ENCODE data around the gene IL17RE. TPM values are rescaled to one million over a fixed set of nuclear protein-coding genes. Genes with fewer than 3 reads are reported as not detected.
"Not testable (repeated sequence)": the region's sequence is repeated elsewhere in the genome, so short reads cannot be mapped to it uniquely, and the experiment has no call there.

IL17RE gene
- total and polyA plus RNA-seq, 2 donors: 3.6 to 5.9 TPM

GRCh38 chr3:9934993-9935392, 32.3 kb downstream of the IL17RE start:
- Histone ChIP-seq H3K27me3 (ENCODE audit: control insufficient read depth in 2 of 2, insufficient read depth in 1 of 2, low read length in 1 of 2) (no peaks in the 10 kb centered on the region), H3K4me1 (ENCODE audit: control insufficient read depth in 2 of 2, insufficient read depth in 2 of 2, low read length in 2 of 2) (peaks cover 11 to 28% of the 10 kb centered on the region in 2 donors), H3K9me3 (ENCODE audit: control insufficient read depth in 2 of 2, insufficient read depth in 1 of 2, low read length in 1 of 2) (no peaks in the 10 kb centered on the region), H3K4me3 (ENCODE audit: low read length in 2 of 2) (no peak overlapping the region), H3K27ac (ENCODE audit: low read depth in 1 of 2, low read length in 1 of 2) (no peak overlapping the region), H3K36me3 (ENCODE audit: control insufficient read depth in 2 of 2, insufficient read depth in 2 of 2, low read length in 1 of 2) (peaks cover 7 to 25% of the 10 kb centered on the region in 2 donors)
- WGBS: 87% methylated on average over 4 of the region's 4 CpGs
- DNase-seq (ENCODE audit: low read depth in 6 of 9, low spot score in 9 of 9): no peak

GRCh38 chr3:9935966-9936510, 33.4 kb downstream of the IL17RE start:
- H3K4me1 ChIP-seq (ENCODE audit: control insufficient read depth in 2 of 2, insufficient read depth in 2 of 2, low read length in 2 of 2): peaks cover 11 to 28% of the 10 kb centered on the region in 2 donors
- 99% methylated on average over 5 of the region's 5 CpGs for WGBS

GRCh38 chr3:9937486-9938238, 35.0 kb downstream of the IL17RE start:
- H3K27ac ChIP-seq (ENCODE audit: low read depth in 1 of 2, low read length in 1 of 2): no peak overlapping the region
- H3K27me3 ChIP-seq (ENCODE audit: control insufficient read depth in 2 of 2, insufficient read depth in 1 of 2, low read length in 1 of 2): no peaks in the 10 kb centered on the region
- WGBS: 98% methylated on average over 13 of the region's 13 CpGs
- peaks cover 8 to 24% of the 10 kb centered on the region in 2 donors for H3K4me1 ChIP-seq (ENCODE audit: control insufficient read depth in 2 of 2, insufficient read depth in 2 of 2, low read length in 2 of 2)
- H3K4me3 ChIP-seq (ENCODE audit: low read length in 2 of 2): no peak overlapping the region
- H3K36me3 ChIP-seq (ENCODE audit: control insufficient read depth in 2 of 2, insufficient read depth in 2 of 2, low read length in 1 of 2): peaks cover 14 to 29% of the 10 kb centered on the region in 2 donors
- no peaks in the 10 kb centered on the region for H3K9me3 ChIP-seq (ENCODE audit: control insufficient read depth in 2 of 2, insufficient read depth in 1 of 2, low read length in 1 of 2)
- DNase-seq (ENCODE audit: low read depth in 6 of 9, low spot score in 9 of 9): no peak

More at GRCh38 chr3:9935966-9936510, 33.4 kb downstream of the IL17RE start:
- peaks cover 12 to 25% of the 10 kb centered on the region in 2 donors for H3K36me3 ChIP-seq (ENCODE audit: control insufficient read depth in 2 of 2, insufficient read depth in 2 of 2, low read length in 1 of 2)
- no peak overlapping the region for H3K4me3 ChIP-seq (ENCODE audit: low read length in 2 of 2)
- DNase-seq (ENCODE audit: low read depth in 6 of 9, low spot score in 9 of 9): no peak
- H3K27me3 ChIP-seq (ENCODE audit: control insufficient read depth in 2 of 2, insufficient read depth in 1 of 2, low read length in 1 of 2): no peaks in the 10 kb centered on the region
- H3K9me3 ChIP-seq (ENCODE audit: control insufficient read depth in 2 of 2, insufficient read depth in 1 of 2, low read length in 1 of 2): no peaks in the 10 kb centered on the region
- H3K27ac ChIP-seq (ENCODE audit: low read depth in 1 of 2, low read length in 1 of 2): no peak overlapping the region

GRCh38 chr3:9938966-9939365, 36.3 kb downstream of the IL17RE start:
- Histone ChIP-seq H3K36me3 (ENCODE audit: control insufficient read depth in 2 of 2, insufficient read depth in 2 of 2, low read length in 1 of 2) (peaks cover 24 to 40% of the 10 kb centered on the region in 2 donors), H3K4me3 (ENCODE audit: low read length in 2 of 2) (no peak overlapping the region), H3K27me3 (ENCODE audit: control insufficient read depth in 2 of 2, insufficient read depth in 1 of 2, low read length in 1 of 2) (no peaks in the 10 kb centered on the region), H3K4me1 (ENCODE audit: control insufficient read depth in 2 of 2, insufficient read depth in 2 of 2, low read length in 2 of 2) (peaks cover 8 to 15% of the 10 kb centered on the region in 2 donors), H3K27ac (ENCODE audit: low read depth in 1 of 2, low read length in 1 of 2) (no peak overlapping the region), H3K9me3 (ENCODE audit: control insufficient read depth in 2 of 2, insufficient read depth in 1 of 2, low read length in 1 of 2) (no peaks in the 10 kb centered on the region)
- 98% methylated on average over 2 of the region's 2 CpGs for WGBS
- DNase-seq (ENCODE audit: low read depth in 6 of 9, low spot score in 9 of 9): no peak

- H3K27me3 ChIP-seq (ENCODE audit: control insufficient read depth in 2 of 2, insufficient read depth in 1 of 2, low read length in 1 of 2); DNase-seq (ENCODE audit: low read depth in 6 of 9, low spot score in 9 of 9); H3K9me3 ChIP-seq (ENCODE audit: control insufficient read depth in 2 of 2, insufficient read depth in 1 of 2, low read length in 1 of 2); H3K4me3 ChIP-seq (ENCODE audit: low read length in 2 of 2); H3K27ac ChIP-seq (ENCODE audit: low read depth in 1 of 2, low read length in 1 of 2); H3K4me1 ChIP-seq (ENCODE audit: control insufficient read depth in 2 of 2, insufficient read depth in 2 of 2, low read length in 2 of 2): not testable (repeated sequence)
- 98% methylated on average over 29 of the region's 32 CpGs for WGBS
- peaks cover 29 to 41% of the 10 kb centered on the region in 2 donors for H3K36me3 ChIP-seq (ENCODE audit: control insufficient read depth in 2 of 2, insufficient read depth in 2 of 2, low read length in 1 of 2)
Observed at GRCh38 chr3:9939906-9940305, 37.3 kb downstream of the IL17RE start.

- peaks cover 29 to 35% of the 10 kb centered on the region in 2 donors for H3K36me3 ChIP-seq (ENCODE audit: control insufficient read depth in 2 of 2, insufficient read depth in 2 of 2, low read length in 1 of 2)
- no peak for DNase-seq (ENCODE audit: low read depth in 6 of 9, low spot score in 9 of 9)
- H3K4me3 ChIP-seq (ENCODE audit: low read length in 2 of 2): no peak overlapping the region
- no peak overlapping the region for H3K27ac ChIP-seq (ENCODE audit: low read depth in 1 of 2, low read length in 1 of 2)
- no peaks in the 10 kb centered on the region for H3K4me1 ChIP-seq (ENCODE audit: control insufficient read depth in 2 of 2, insufficient read depth in 2 of 2, low read length in 2 of 2)
- H3K27me3 ChIP-seq (ENCODE audit: control insufficient read depth in 2 of 2, insufficient read depth in 1 of 2, low read length in 1 of 2): no peaks in the 10 kb centered on the region
- 98% methylated on average over 10 of the region's 10 CpGs for WGBS
- H3K9me3 ChIP-seq (ENCODE audit: control insufficient read depth in 2 of 2, insufficient read depth in 1 of 2, low read length in 1 of 2): no peaks in the 10 kb centered on the region
Observed at GRCh38 chr3:9940746-9941145, 38.1 kb downstream of the IL17RE start.

- WGBS: 95% methylated on average over 4 of the region's 4 CpGs
- Histone ChIP-seq H3K4me1 (ENCODE audit: control insufficient read depth in 2 of 2, insufficient read depth in 2 of 2, low read length in 2 of 2) (peaks cover 0 to 9% of the 10 kb centered on the region in 2 donors), H3K27me3 (ENCODE audit: control insufficient read depth in 2 of 2, insufficient read depth in 1 of 2, low read length in 1 of 2) (no peaks in the 10 kb centered on the region), H3K4me3 (ENCODE audit: low read length in 2 of 2) (no peak overlapping the region), H3K27ac (ENCODE audit: low read depth in 1 of 2, low read length in 1 of 2) (no peak overlapping the region), H3K9me3 (ENCODE audit: control insufficient read depth in 2 of 2, insufficient read depth in 1 of 2, low read length in 1 of 2) (no peaks in the 10 kb centered on the region), H3K36me3 (ENCODE audit: control insufficient read depth in 2 of 2, insufficient read depth in 2 of 2, low read length in 1 of 2) (peaks cover 28 to 32% of the 10 kb centered on the region in 2 donors)
- DNase-seq (ENCODE audit: low read depth in 6 of 9, low spot score in 9 of 9): no peak
Observed at GRCh38 chr3:9942164-9942563, 39.5 kb downstream of the IL17RE start.

GRCh38 chr3:9942934-9943690, 40.5 kb downstream of the IL17RE start:
- Histone ChIP-seq H3K27me3 (ENCODE audit: control insufficient read depth in 2 of 2, insufficient read depth in 1 of 2, low read length in 1 of 2) (no peaks in the 10 kb centered on the region), H3K4me3 (ENCODE audit: low read length in 2 of 2) (no peak overlapping the region), H3K4me1 (ENCODE audit: control insufficient read depth in 2 of 2, insufficient read depth in 2 of 2, low read length in 2 of 2) (peaks cover 0 to 9% of the 10 kb centered on the region in 2 donors), H3K36me3 (ENCODE audit: control insufficient read depth in 2 of 2, insufficient read depth in 2 of 2, low read length in 1 of 2) (peaks cover 19 to 25% of the 10 kb centered on the region in 2 donors), H3K27ac (ENCODE audit: low read depth in 1 of 2, low read length in 1 of 2) (no peak overlapping the region), H3K9me3 (ENCODE audit: control insufficient read depth in 2 of 2, insufficient read depth in 1 of 2, low read length in 1 of 2) (no peaks in the 10 kb centered on the region)
- DNase-seq (ENCODE audit: low read depth in 6 of 9, low spot score in 9 of 9): no peak
- 98% methylated on average over 11 of the region's 11 CpGs for WGBS

- no peaks in the 10 kb centered on the region for H3K27me3 ChIP-seq (ENCODE audit: control insufficient read depth in 2 of 2, insufficient read depth in 1 of 2, low read length in 1 of 2)
- peaks cover 16 to 25% of the 10 kb centered on the region in 2 donors for H3K36me3 ChIP-seq (ENCODE audit: control insufficient read depth in 2 of 2, insufficient read depth in 2 of 2, low read length in 1 of 2)
- 96% methylated on average over 11 of the region's 11 CpGs for WGBS
Observed at GRCh38 chr3:9944271-9944670, 41.6 kb downstream of the IL17RE start.

More at GRCh38 chr3:9944271-9944670, 41.6 kb downstream of the IL17RE start:
- Histone ChIP-seq H3K4me3 (ENCODE audit: low read length in 2 of 2) (no peak overlapping the region), H3K4me1 (ENCODE audit: control insufficient read depth in 2 of 2, insufficient read depth in 2 of 2, low read length in 2 of 2) (peaks cover 0 to 9% of the 10 kb centered on the region in 2 donors), H3K27ac (ENCODE audit: low read depth in 1 of 2, low read length in 1 of 2) (no peak overlapping the region), H3K9me3 (ENCODE audit: control insufficient read depth in 2 of 2, insufficient read depth in 1 of 2, low read length in 1 of 2) (no peaks in the 10 kb centered on the region)
- no peak for DNase-seq (ENCODE audit: low read depth in 6 of 9, low spot score in 9 of 9)

All from thymus (tissue), 11 donors.